ENCODE results near the gene TCHP.

DNA sequence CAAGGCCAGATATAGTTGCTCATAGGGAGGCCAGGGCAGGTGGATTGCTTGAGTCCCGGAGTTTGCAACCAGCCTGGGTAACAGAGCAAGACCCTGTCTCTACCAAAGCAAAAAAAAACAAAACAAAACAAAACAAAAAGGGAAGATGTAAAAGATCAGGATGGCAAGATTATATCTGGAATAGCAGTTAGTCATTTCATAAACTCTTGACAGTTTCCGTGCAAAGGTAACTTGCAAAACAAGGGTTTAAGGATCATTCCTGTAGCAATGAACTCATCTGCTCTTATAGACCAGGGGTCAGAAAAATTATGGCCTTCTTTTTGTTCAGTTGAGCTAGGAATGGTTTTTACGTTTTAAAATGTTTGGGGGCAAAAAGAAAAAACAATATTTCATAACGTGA lies 66.5 kb downstream of the TCHP start:
- TF ChIP-seq SNAI2 (CRISPR knock-in tag; IDR thresholded peaks at IDR 0.05), result no peak
- no peak for TF ChIP-seq ZC3H10 (CRISPR knock-in tag; IDR thresholded peaks at IDR 0.05)
- no peak for TF ChIP-seq ARNTL (CRISPR knock-in tag; IDR thresholded peaks at IDR 0.05; ENCODE audit: borderline replicate concordance, low read depth)
- no peak for TF ChIP-seq ZFP3 (CRISPR knock-in tag; IDR thresholded peaks at IDR 0.05)
- TF ChIP-seq CSDC2 (CRISPR knock-in tag; IDR thresholded peaks at IDR 0.05), result no peak
- TF ChIP-seq, protein P1, sequence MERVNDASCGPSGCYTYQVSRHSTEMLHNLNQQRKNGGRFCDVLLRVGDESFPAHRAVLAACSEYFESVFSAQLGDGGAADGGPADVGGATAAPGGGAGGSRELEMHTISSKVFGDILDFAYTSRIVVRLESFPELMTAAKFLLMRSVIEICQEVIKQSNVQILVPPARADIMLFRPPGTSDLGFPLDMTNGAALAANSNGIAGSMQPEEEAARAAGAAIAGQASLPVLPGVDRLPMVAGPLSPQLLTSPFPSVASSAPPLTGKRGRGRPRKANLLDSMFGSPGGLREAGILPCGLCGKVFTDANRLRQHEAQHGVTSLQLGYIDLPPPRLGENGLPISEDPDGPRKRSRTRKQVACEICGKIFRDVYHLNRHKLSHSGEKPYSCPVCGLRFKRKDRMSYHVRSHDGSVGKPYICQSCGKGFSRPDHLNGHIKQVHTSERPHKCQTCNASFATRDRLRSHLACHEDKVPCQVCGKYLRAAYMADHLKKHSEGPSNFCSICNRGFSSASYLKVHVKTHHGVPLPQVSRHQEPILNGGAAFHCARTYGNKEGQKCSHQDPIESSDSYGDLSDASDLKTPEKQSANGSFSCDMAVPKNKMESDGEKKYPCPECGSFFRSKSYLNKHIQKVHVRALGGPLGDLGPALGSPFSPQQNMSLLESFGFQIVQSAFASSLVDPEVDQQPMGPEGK (CRISPR knock-in tag; IDR thresholded peaks at IDR 0.05; ENCODE audit: borderline replicate concordance), result no peak
- no peak for TF ChIP-seq OSR1 (CRISPR knock-in tag; IDR thresholded peaks at IDR 0.05)
- TF ChIP-seq, protein P2, sequence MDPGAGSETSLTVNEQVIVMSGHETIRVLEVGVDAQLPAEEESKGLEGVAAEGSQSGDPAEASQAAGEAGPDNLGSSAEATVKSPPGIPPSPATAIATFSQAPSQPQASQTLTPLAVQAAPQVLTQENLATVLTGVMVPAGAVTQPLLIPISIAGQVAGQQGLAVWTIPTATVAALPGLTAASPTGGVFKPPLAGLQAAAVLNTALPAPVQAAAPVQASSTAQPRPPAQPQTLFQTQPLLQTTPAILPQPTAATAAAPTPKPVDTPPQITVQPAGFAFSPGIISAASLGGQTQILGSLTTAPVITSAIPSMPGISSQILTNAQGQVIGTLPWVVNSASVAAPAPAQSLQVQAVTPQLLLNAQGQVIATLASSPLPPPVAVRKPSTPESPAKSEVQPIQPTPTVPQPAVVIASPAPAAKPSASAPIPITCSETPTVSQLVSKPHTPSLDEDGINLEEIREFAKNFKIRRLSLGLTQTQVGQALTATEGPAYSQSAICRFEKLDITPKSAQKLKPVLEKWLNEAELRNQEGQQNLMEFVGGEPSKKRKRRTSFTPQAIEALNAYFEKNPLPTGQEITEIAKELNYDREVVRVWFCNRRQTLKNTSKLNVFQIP (CRISPR knock-in tag; IDR thresholded peaks at IDR 0.05; ENCODE audit: borderline replicate concordance, low read depth), result no peak
- TF ChIP-seq RARB (CRISPR knock-in tag; IDR thresholded peaks at IDR 0.05), result no peak
- no peak for TF ChIP-seq ZNF565 (CRISPR knock-in tag; conservative IDR thresholded peaks at IDR 0.05; ENCODE audit: low read depth)
- no peak for TF ChIP-seq GLIS3 (CRISPR knock-in tag; IDR thresholded peaks at IDR 0.05)

All from SK-N-SH treated with all-trans-retinoic acid at 6 μM for 48 hours (cell line).